Neural progenitor cell (in vitro differentiated cells): ENCODE results near the gene HMGB2.

Source experiments
- EZH2phosphoT487 ChIP-seq: fragments of 200-600 bp; sonication (generic); IDR thresholded peaks from 2 replicates; pipeline ENCODE4 v1.6.1; 2017; ENCODE audit warnings: antibody characterized with exemption
- TF ChIP-seq, protein P1 (sequence below): fragments of 200-600 bp; sonication (generic); IDR thresholded peaks from 2 replicates; pipeline ENCODE4 v1.5.1; 2017; ENCODE audit warnings: antibody characterized with exemption, mild to moderate bottlenecking

DNA sequence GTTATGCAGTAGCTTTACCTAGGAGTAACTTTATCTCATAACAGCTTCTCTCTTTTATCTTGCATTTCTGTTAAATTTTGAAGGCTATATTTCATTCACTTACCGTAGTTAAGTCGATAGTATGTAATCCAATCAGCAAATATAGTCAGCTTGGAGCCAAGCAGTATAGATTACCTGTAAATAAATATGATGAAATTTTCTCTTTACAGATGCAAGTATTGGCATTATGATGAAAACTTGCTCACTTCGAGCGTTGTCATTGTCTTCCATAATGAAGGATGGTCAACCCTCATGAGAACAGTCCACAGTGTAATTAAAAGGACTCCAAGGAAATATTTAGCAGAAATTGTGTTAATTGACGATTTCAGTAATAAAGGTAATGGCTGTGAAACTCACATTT, 42.3 kb downstream of the HMGB2 start:
- TF ChIP-seq, protein P1, sequence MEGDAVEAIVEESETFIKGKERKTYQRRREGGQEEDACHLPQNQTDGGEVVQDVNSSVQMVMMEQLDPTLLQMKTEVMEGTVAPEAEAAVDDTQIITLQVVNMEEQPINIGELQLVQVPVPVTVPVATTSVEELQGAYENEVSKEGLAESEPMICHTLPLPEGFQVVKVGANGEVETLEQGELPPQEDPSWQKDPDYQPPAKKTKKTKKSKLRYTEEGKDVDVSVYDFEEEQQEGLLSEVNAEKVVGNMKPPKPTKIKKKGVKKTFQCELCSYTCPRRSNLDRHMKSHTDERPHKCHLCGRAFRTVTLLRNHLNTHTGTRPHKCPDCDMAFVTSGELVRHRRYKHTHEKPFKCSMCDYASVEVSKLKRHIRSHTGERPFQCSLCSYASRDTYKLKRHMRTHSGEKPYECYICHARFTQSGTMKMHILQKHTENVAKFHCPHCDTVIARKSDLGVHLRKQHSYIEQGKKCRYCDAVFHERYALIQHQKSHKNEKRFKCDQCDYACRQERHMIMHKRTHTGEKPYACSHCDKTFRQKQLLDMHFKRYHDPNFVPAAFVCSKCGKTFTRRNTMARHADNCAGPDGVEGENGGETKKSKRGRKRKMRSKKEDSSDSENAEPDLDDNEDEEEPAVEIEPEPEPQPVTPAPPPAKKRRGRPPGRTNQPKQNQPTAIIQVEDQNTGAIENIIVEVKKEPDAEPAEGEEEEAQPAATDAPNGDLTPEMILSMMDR = no peak
- TF ChIP-seq EZH2phosphoT487 = no peak
